Measurements from ENCODE around the gene SWI5. TPM values are rescaled to one million over a fixed set of nuclear protein-coding genes. Genes with fewer than 3 reads are reported as not detected.
"Not testable (repeated sequence)": the region's sequence is repeated elsewhere in the genome, so short reads cannot be mapped to it uniquely, and the experiment has no call there.

Gene SWI5
- 10 to 100 TPM; 11.0 to 11.4 TPM for total RNA-seq

DNA sequence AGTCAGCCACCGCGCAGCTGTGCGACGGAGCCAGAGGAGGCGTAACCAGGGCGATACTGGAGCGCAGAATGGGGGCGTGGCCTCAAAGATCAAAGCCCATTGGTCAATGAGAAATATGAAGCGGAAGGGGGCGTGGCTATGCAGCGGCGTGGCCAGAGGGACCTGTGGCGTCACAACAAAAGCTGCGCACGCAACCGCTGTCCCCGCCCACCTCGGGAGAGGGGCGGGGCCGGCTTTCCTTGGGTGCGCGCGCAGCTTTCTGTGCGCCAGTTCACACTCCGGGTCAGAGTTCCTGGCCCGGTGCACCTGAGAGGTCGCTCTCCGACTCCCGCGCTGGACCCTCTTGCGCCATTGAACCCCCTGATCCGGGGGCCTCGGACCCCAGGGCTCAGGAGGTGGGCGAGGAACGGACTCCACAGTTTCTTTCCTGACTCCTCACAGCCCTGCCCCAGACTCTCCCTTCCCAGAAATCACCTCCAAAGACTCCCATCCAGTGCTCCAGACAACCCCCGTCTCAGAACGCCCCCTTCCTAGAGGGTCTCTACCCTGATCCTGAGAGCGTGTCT is at the start of gene SWI5:
SWI5 (plus strand) TSS at position 269 of the 566 bp plus-strand sequence.
- Mint-ChIP-seq H3K4me1 (peaks cover 64% of the 10 kb centered on the region), H3K27ac (peak within 1 kb of the TSS; percentile 90), H3K27me3 (no peaks in the 10 kb centered on the region), H3K9me3 (no peaks in the 10 kb centered on the region), H3K36me3 (ENCODE audit: low read depth) (peaks cover 12% of the 10 kb centered on the region), H3K4me3 (peak within 1 kb of the TSS; percentile 96)
- ChIA-PET CTCF (interaction anchor here (0.7 to 1.6 kb wide), 7 partner anchors 11 to 144 kb away, joined by 3 to 8 read pairs (median 4); no protein-coding TSS in a partner anchor), POLR2A (interaction anchor here (0.6 to 1.8 kb wide), 20 partner anchors 9 to 229 kb away, joined by 3 to 8 read pairs (median 4); partner anchors contain the start of genes BBLN, CIZ1, GLE1 and TRUB2)
- DNase-seq, result peak; percentile 100

DNA sequence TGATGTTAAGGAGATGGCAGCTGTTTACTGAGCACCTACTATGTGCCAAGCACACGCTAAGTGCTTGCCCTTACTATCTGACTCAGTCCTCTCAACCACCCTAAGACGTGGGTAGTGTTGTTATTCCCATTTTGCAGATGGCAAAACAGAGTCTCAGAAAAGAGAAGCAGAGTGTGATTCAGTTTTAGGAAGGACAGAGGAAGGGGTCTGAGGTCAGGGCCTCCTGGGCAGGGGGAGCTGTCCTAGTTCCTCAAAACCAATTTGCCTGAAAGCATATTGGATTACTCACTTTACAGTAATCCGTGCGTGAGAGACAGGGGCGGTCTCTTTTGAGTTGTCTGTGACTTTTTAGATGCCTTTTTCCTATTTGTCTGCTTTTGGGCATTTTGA is 49.7 kb upstream of the SWI5 start:
- CTCF ChIA-PET, result no interaction called here
- Mint-ChIP-seq H3K9me3 (no peaks in the 10 kb centered on the region), H3K36me3 (ENCODE audit: low read depth) (no peaks in the 10 kb centered on the region), H3K4me1 (no peaks in the 10 kb centered on the region), H3K27ac (no peak overlapping the region), H3K27me3 (no peaks in the 10 kb centered on the region), H3K4me3 (no peak overlapping the region)
- POLR2A ChIA-PET, result no interaction called here
- no peak for DNase-seq

GRCh38 chr9:128230897-128231296 is 45.2 kb upstream of the SWI5 start:
- H3K9me3 Mint-ChIP-seq; CTCF ChIA-PET; H3K4me1 Mint-ChIP-seq; DNase-seq; H3K36me3 Mint-ChIP-seq (ENCODE audit: low read depth); H3K27ac Mint-ChIP-seq; H3K27me3 Mint-ChIP-seq; POLR2A ChIA-PET; H3K4me3 Mint-ChIP-seq: not testable (repeated sequence)

GRCh38 chr9:128231638-128232527 is 44.2 kb upstream of the SWI5 start:
- Mint-ChIP-seq H3K4me3 (no peak overlapping the region), H3K36me3 (ENCODE audit: low read depth) (no peaks in the 10 kb centered on the region), H3K9me3 (no peaks in the 10 kb centered on the region), H3K27ac (no peak overlapping the region), H3K4me1 (no peaks in the 10 kb centered on the region), H3K27me3 (no peaks in the 10 kb centered on the region)
- ChIA-PET CTCF (no interaction called here), POLR2A (no interaction called here)
- DNase-seq, result no peak

DNA sequence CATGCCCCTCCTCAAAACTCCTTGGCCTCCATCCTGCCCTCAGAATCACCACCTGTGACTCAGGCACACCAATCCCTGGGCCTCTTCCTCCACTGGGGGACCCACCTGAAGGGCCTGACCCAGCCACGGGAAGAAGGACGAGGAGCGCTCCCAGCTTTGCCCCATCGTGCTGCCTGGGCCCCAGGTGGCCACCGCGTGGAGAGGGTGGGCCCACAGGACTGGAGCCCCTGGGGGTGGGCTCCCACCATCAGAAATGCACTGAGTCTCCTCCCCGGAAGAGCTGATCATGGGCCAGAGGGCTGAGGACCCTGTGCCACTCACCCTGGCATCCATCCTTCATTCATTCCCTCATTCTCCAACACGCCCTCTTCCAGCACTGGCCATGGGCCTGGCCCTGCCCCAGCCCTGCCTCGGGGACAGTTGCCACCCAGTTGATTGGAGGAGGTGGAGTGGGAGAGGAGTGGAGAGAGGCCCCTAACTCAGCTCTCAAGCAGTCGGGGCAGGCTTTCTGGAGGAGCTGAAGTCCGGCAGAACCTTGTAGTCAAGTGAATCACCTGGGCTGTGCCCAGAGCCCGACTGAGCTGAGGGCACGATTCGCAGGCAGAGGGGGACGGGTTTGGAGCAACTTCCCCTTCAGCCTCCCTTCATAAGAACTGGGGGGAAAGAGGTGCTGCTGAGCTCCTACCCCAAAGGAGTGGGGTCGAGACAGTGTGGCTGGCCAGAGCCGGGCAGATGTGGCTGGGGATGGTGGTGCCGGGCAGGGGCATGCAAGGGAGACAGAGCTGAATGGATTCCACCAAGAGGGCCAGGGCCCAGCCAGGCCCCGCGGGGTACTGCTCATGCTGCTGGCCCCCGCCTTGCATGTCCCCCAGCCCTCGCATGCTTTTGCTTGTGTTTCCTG is 43.3 kb upstream of the SWI5 start:
- DNase-seq, result no peak
- Mint-ChIP-seq H3K27me3 (no peaks in the 10 kb centered on the region), H3K4me1 (no peaks in the 10 kb centered on the region), H3K36me3 (ENCODE audit: low read depth) (no peaks in the 10 kb centered on the region), H3K27ac (no peak overlapping the region), H3K4me3 (no peak overlapping the region), H3K9me3 (no peaks in the 10 kb centered on the region)
- ChIA-PET CTCF (interaction anchor here (0.6 to 1.2 kb wide), 2 partner anchors 104 to 617 kb away, joined by 3 to 4 read pairs; no protein-coding TSS in a partner anchor), POLR2A (no interaction called here)

DNA sequence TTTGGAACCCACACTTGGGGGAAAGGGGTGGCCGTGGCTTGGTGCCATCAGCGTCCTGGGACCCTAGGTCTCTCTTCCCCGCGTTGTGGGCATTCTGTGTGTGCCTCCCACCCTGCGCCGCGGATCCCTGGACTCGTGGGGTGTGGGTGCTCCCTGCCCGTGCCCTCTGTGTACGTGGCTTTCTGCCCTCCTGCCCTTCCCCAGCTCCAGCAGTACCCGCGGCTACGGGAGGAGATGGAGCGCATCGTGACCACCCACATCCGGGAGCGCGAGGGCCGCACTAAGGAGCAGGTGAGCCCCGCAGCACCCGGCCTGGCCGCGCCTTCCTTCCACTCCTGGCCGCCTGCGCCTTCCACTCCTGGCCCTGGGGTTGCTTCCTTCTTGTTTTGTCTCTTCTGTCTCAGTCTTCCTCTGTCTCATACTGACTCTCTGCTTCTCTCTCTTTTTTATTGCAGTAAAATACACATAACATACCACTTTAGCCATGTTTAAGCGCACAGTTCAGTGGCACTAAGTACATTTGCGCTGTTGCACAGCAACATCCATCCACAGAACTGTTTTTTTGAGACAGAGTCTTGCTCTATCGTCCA is 42.2 kb upstream of the SWI5 start:
- no peaks in the 10 kb centered on the region for H3K36me3 Mint-ChIP-seq (ENCODE audit: low read depth)
- ChIA-PET CTCF (no interaction called here), POLR2A (no interaction called here)
- H3K4me3 Mint-ChIP-seq, result no peak overlapping the region
- no peaks in the 10 kb centered on the region for H3K4me1 Mint-ChIP-seq
- H3K9me3 Mint-ChIP-seq, result no peaks in the 10 kb centered on the region
- H3K27ac Mint-ChIP-seq, result no peak overlapping the region
- DNase-seq, result no peak
- no peaks in the 10 kb centered on the region for H3K27me3 Mint-ChIP-seq

- H3K27ac Mint-ChIP-seq, result no peak overlapping the region
- CTCF ChIA-PET, result no interaction called here
- H3K4me1 Mint-ChIP-seq, result peaks cover 3% of the 10 kb centered on the region
- no peaks in the 10 kb centered on the region for H3K36me3 Mint-ChIP-seq (ENCODE audit: low read depth)
- DNase-seq, result no peak
- peaks cover 15% of the 10 kb centered on the region for H3K27me3 Mint-ChIP-seq
- H3K9me3 Mint-ChIP-seq, result no peaks in the 10 kb centered on the region
- POLR2A ChIA-PET, result no interaction called here
- H3K4me3 Mint-ChIP-seq, result no peak overlapping the region
These were observed 34.0 kb upstream of the SWI5 start for GRCh38 chr9:128242124-128242523.

DNA sequence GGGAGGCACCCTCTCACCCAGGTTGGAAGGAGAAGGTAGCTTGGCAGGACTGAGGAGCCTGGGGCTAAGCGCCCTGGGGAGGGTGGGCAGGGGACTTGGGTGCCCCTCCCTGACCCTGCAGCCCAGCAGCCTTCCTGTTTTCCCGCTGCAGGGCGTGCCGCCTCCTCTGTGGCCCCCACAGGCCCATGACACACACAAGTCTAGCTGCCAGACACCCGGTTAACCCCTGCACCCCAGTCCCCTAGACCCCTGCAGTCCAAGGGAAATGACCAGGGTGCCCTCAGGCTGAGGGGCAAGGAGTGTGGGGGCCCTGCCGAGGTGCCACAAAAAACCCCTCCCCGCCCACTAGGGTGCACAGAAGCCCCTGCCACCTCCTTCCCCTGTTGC is 33.3 kb upstream of the SWI5 start:
- ChIA-PET CTCF (no interaction called here), POLR2A (no interaction called here)
- peaks cover 15% of the 10 kb centered on the region for H3K27me3 Mint-ChIP-seq
- H3K9me3 Mint-ChIP-seq, result no peaks in the 10 kb centered on the region
- DNase-seq, result no peak
- no peak overlapping the region for H3K27ac Mint-ChIP-seq
- H3K4me3 Mint-ChIP-seq, result no peak overlapping the region
- H3K4me1 Mint-ChIP-seq, result peaks cover 3% of the 10 kb centered on the region
- no peaks in the 10 kb centered on the region for H3K36me3 Mint-ChIP-seq (ENCODE audit: low read depth)

DNA sequence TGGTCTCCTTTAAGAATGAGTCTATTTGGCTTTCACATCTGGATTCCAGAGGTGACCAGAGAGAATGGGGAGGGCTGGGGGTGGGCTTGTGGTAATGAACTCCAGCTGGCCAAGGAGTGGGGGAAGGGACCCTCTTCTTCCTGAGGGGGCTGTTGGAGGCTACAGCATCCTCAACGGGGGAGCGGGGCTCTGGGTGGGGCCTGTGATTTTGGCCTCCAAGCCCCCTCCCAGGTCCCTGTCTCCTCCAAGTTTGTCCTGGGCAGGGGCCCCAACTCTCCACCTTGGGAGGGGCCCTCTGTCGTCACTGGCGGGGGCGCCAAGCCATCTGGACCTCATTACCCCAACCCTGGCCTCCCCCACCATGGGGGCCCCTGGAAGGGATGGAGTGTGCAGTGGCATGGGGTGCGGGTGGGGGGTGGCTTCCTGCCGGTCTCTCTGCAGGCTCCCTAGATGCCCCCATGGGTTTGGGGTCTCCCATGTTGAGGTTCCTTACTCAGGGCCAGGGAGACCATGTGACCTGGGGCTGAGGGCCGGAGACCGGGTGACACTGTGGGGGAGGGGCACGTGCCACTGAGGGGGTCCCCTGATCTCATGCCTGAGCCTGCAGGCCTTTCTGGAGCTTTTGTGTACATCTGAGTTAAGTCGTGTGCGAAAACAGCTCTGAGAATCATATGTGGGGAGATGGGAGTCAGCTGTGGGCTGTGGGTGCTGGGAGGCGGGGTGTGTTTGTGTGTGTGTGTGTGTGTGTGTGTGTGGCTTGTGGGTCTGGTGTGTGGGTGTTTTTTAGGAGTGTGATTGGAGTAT is 32.7 kb upstream of the SWI5 start:
- Mint-ChIP-seq H3K27ac (no peak overlapping the region), H3K27me3 (peaks cover 15% of the 10 kb centered on the region), H3K36me3 (ENCODE audit: low read depth) (no peaks in the 10 kb centered on the region), H3K4me3 (no peak overlapping the region), H3K9me3 (no peaks in the 10 kb centered on the region), H3K4me1 (peaks cover 3% of the 10 kb centered on the region)
- ChIA-PET CTCF (no interaction called here), POLR2A (no interaction called here)
- no peak for DNase-seq

GRCh38 chr9:128244091-128244836 is 31.8 kb upstream of the SWI5 start:
- ChIA-PET POLR2A (no interaction called here), CTCF (no interaction called here)
- Mint-ChIP-seq H3K27ac (no peak overlapping the region), H3K4me1 (peaks cover 3% of the 10 kb centered on the region), H3K27me3 (peaks cover 18% of the 10 kb centered on the region), H3K4me3 (no peak overlapping the region), H3K36me3 (ENCODE audit: low read depth) (no peaks in the 10 kb centered on the region), H3K9me3 (no peaks in the 10 kb centered on the region)
- DNase-seq, result no peak

DNA sequence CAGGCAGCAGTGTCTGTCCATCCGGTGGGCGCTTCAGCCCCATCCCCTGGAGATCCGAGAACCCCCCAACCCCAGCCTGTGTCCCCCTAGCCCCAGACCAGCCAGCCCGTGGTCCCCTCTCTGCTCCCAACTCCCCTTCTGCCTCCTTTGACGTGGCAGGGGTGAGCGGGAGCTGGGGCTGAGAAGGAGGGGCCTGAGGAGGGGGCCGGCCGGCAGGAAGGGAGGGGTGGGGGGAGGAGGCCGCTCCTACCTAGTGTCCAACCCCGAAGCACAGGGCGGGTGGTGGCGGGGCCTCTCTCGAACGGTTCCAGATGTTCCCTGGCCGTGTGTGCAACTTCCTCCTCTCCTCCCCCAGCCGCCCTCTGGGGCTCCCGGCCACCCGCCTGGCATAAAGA is 31.2 kb upstream of the SWI5 start:
- H3K9me3 Mint-ChIP-seq, result no peaks in the 10 kb centered on the region
- no peaks in the 10 kb centered on the region for H3K36me3 Mint-ChIP-seq (ENCODE audit: low read depth)
- POLR2A ChIA-PET, result no interaction called here
- no peak for DNase-seq
- H3K27me3 Mint-ChIP-seq, result peaks cover 22% of the 10 kb centered on the region
- H3K4me3 Mint-ChIP-seq, result no peak overlapping the region
- peaks cover 7% of the 10 kb centered on the region for H3K4me1 Mint-ChIP-seq
- no peak overlapping the region for H3K27ac Mint-ChIP-seq
- CTCF ChIA-PET, result interaction anchor here (0.7 kb wide), 1 partner anchor 9 kb away, joined by 3 read pairs; no protein-coding TSS in a partner anchor

All from activated CD4-positive, alpha-beta memory T cell treated with anti-CD3 and anti-CD28 coated beads, Interleukin-2, amount 10 ng/mL, durations not matched to agents 7 days and 5 days (primary cell).